Ishikawa (cell line): ENCODE results near the gene FARS2.

ENCODE experiments used
- CEBPB ChIP-seq: IDR thresholded peaks from 2 replicates; pipeline ENCODE4 v1.6.1; 2012
- CREB1 ChIP-seq: IDR thresholded peaks from 2 replicates; pipeline ENCODE4 v1.6.1; 2012; ENCODE audit warnings: low read depth
- EGR1 ChIP-seq: IDR thresholded peaks from 2 replicates; pipeline ENCODE4 v1.6.1; 2012
- EP300 ChIP-seq: IDR thresholded peaks from 2 replicates; pipeline ENCODE4 v1.6.1; 2012; ENCODE audit warnings: borderline replicate concordance
- FOXM1 ChIP-seq: IDR thresholded peaks from 2 replicates; pipeline ENCODE4 v1.6.1; 2012; ENCODE audit warnings: low read depth, borderline replicate concordance
- NFIC ChIP-seq: IDR thresholded peaks from 2 replicates; pipeline ENCODE4 v1.6.1; 2012
- RAD21 ChIP-seq: IDR thresholded peaks from 2 replicates; pipeline ENCODE4 v1.6.1; 2012; ENCODE audit warnings: low read depth
- TAF1 ChIP-seq: IDR thresholded peaks from 2 replicates; pipeline ENCODE4 v1.6.1; 2012; ENCODE audit warnings: low read depth, mild to moderate bottlenecking
- TCF12 ChIP-seq: IDR thresholded peaks from 2 replicates; pipeline ENCODE4 v1.6.1; 2012; ENCODE audit warnings: low read depth
- TEAD4 ChIP-seq: IDR thresholded peaks from 2 replicates; pipeline ENCODE4 v1.6.1; 2012
- YY1 ChIP-seq: IDR thresholded peaks from 2 replicates; pipeline ENCODE4 v1.6.1; 2012; ENCODE audit warnings: low read depth
- TF ChIP-seq, protein P1 (sequence below): IDR thresholded peaks from 2 replicates; pipeline ENCODE4 v1.6.1; 2012; ENCODE audit warnings: low read depth, mild to moderate bottlenecking
- TF ChIP-seq, protein P2 (sequence below): IDR thresholded peaks from 2 replicates; pipeline ENCODE4 v1.6.1; 2012
- TF ChIP-seq, protein P3 (sequence below): IDR thresholded peaks from 2 replicates; pipeline ENCODE4 v1.6.1; 2012

DNA sequence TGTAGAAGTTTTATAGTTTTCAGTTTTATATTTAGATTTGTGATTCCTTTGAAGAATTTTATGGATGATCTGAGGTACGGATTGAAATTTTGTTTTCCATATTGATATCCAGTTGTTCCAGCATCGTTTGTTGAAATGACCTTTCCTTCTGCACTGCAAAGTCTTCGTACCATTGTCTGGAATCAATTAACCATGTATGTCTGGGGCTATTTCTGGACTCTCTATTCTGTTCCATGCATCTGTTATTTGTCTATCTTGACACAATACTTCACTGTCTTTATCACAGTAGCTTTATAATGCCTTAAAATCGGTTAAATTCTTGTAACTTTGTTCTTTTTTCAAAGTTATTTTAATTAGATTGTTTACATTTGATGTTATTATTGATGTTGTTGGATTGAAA, 154.9 kb downstream of the FARS2 start:
- TF ChIP-seq, protein P1, sequence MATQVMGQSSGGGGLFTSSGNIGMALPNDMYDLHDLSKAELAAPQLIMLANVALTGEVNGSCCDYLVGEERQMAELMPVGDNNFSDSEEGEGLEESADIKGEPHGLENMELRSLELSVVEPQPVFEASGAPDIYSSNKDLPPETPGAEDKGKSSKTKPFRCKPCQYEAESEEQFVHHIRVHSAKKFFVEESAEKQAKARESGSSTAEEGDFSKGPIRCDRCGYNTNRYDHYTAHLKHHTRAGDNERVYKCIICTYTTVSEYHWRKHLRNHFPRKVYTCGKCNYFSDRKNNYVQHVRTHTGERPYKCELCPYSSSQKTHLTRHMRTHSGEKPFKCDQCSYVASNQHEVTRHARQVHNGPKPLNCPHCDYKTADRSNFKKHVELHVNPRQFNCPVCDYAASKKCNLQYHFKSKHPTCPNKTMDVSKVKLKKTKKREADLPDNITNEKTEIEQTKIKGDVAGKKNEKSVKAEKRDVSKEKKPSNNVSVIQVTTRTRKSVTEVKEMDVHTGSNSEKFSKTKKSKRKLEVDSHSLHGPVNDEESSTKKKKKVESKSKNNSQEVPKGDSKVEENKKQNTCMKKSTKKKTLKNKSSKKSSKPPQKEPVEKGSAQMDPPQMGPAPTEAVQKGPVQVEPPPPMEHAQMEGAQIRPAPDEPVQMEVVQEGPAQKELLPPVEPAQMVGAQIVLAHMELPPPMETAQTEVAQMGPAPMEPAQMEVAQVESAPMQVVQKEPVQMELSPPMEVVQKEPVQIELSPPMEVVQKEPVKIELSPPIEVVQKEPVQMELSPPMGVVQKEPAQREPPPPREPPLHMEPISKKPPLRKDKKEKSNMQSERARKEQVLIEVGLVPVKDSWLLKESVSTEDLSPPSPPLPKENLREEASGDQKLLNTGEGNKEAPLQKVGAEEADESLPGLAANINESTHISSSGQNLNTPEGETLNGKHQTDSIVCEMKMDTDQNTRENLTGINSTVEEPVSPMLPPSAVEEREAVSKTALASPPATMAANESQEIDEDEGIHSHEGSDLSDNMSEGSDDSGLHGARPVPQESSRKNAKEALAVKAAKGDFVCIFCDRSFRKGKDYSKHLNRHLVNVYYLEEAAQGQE: no peak
- TF ChIP-seq RAD21 (no peak), CREB1 (no peak), TAF1 (no peak), CEBPB (no peak), EP300 (no peak), YY1 (no peak), EGR1 (no peak), NFIC (no peak), FOXM1 (no peak), TEAD4 (no peak), TCF12 (no peak)
- TF ChIP-seq, protein P2, sequence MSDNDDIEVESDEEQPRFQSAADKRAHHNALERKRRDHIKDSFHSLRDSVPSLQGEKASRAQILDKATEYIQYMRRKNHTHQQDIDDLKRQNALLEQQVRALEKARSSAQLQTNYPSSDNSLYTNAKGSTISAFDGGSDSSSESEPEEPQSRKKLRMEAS: no peak
- TF ChIP-seq, protein P3, sequence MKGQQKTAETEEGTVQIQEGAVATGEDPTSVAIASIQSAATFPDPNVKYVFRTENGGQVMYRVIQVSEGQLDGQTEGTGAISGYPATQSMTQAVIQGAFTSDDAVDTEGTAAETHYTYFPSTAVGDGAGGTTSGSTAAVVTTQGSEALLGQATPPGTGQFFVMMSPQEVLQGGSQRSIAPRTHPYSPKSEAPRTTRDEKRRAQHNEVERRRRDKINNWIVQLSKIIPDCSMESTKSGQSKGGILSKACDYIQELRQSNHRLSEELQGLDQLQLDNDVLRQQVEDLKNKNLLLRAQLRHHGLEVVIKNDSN: no peak
